EL (cell line): ENCODE data around the gene TRMT13.
"Not testable (repeated sequence)": the region's sequence is repeated elsewhere in the genome, so short reads cannot be mapped to it uniquely, and the experiment has no call there.

Source experiments
- DNase-seq: peaks from one replicate; pipeline ENCODE4 v3.0.0-alpha.2; 2016

Gene TRMT13

GRCh38 chr1:100164702-100165101, 31.7 kb downstream of the TRMT13 start:
- no peak for DNase-seq

GRCh38 chr1:100168051-100168450, 35.1 kb downstream of the TRMT13 start:
- DNase-seq = no peak

- DNase-seq = no peak
Observed at GRCh38 chr1:100177295-100178041, 44.5 kb downstream of the TRMT13 start.

- DNase-seq = no peak
Observed at GRCh38 chr1:100178091-100178490, 45.1 kb downstream of the TRMT13 start, which contains the start of gene LRRC39. Gene LRRC39, minus strand, starts transcription at chr1:100178256. Its CDS starts 9,740 bp downstream, at chr1:100168516.

- no peak for DNase-seq
Observed at GRCh38 chr1:100183370-100183769, 50.4 kb downstream of the TRMT13 start.

GRCh38 chr1:100184536-100184935, 51.6 kb downstream of the TRMT13 start:
- DNase-seq = no peak

GRCh38 chr1:100187912-100188311, 54.9 kb downstream of the TRMT13 start:
- no peak for DNase-seq

- DNase-seq = peak; percentile 21
Observed at GRCh38 chr1:100188617-100189016, 55.7 kb downstream of the TRMT13 start.

GRCh38 chr1:100198596-100198995, 65.6 kb downstream of the TRMT13 start:
- no peak for DNase-seq

GRCh38 chr1:100200060-100200459, 67.1 kb downstream of the TRMT13 start:
- DNase-seq = not testable (repeated sequence)
